GM12878 (cell line): ENCODE results near the gene DCBLD1. TPM values are rescaled to one million over a fixed set of nuclear protein-coding genes. Genes with fewer than 3 reads are reported as not detected.

Experiments used
- ATAC-seq: fragments of 200-7000 bp; cut with Tn5 transposase; 3 replicates; pipeline ENCODE4 v1.9.1; 2020; ENCODE audit warnings: mild to moderate bottlenecking, moderate library complexity
- BruUV-seq: library from RNA; stranded (reverse); fragments of 400-500 nt; replicated peaks from 2 replicates; lab custom pipeline; 2021; lab: Mats Ljungman, UMichigan
- CTCF ChIA-PET: fragments of 300-600 bp; sonication (Branson Sonifier 250); formaldehyde crosslinking; extraction: SDS; loops from one replicate; lab custom pipeline; 2021; ENCODE audit warnings: inconsistent platforms; lab: Yijun Ruan, JAX
- POLR2A ChIA-PET: fragments of 350-600 bp; formaldehyde crosslinking; extraction: SDS; loops from one replicate; lab custom pipeline; 2021; ENCODE audit warnings: inconsistent platforms; lab: Charles Lee
- RAD21 ChIA-PET: fragments of 300-600 bp; sonication (Branson Sonifier 250); formaldehyde crosslinking; loops from one replicate; lab custom pipeline; 2023; ENCODE audit warnings: antibody characterized with exemption; ENCODE audit not compliant: unreplicated experiment; lab: Charles Lee
- SMC1A ChIA-PET: fragments of 300-600 bp; sonication (Branson Sonifier 250); formaldehyde crosslinking; loops from one replicate; lab custom pipeline; 2023; ENCODE audit not compliant: unreplicated experiment, uncharacterized antibody; lab: Charles Lee
- DNase-seq: peaks from one replicate; pipeline ENCODE4 v3.0.0-alpha.2; 2011; ENCODE audit warnings: low read depth, low spot score
- FAIRE-seq: peaks from 3 replicates; lab custom pipeline; 2011; peaks lifted over from hg19 to GRCh38; lab: Jason Lieb, UNC
- H2AFZ ChIP-seq: 2 replicates; pipeline ENCODE4 v1.6.0; 2011; ENCODE audit warnings: low read depth, low read length, control low read depth; ENCODE audit not compliant: control insufficient read depth
- H3K27ac ChIP-seq: 2 replicates; pipeline ENCODE4 v1.5.1; 2011; ENCODE audit warnings: control low read depth; ENCODE audit not compliant: control insufficient read depth, insufficient read depth
- H3K27me3 ChIP-seq, 2 experiments: replicated peaks in 1 of 2; 2 replicates each; pipeline versions ENCODE4 v1.6.0 to v1.6.1; 2011; ENCODE audit warnings: low read length in 1 of 2; ENCODE audit not compliant: control insufficient read depth in 2 of 2, insufficient read depth in 2 of 2
- H3K36me3 ChIP-seq, 2 experiments: 2 replicates each; pipeline ENCODE4 v1.5.1; 2011; ENCODE audit warnings: low read length in 1 of 2; ENCODE audit not compliant: control insufficient read depth in 2 of 2, insufficient read depth in 2 of 2
- H3K4me1 ChIP-seq: 2 replicates; pipeline ENCODE4 v1.6.1; 2011; ENCODE audit warnings: mild to moderate bottlenecking, low read length, moderate library complexity, mixed read lengths; ENCODE audit not compliant: control insufficient read depth, insufficient read depth
- H3K4me2 ChIP-seq: 2 replicates; pipeline ENCODE4 v1.6.0; 2011; ENCODE audit warnings: control low read depth; ENCODE audit not compliant: control insufficient read depth, insufficient read depth
- H3K4me3 ChIP-seq: fragments of 200-600 bp; sonication (generic); 2 replicates; pipeline ENCODE4 v1.5.1; 2016
- H3K79me2 ChIP-seq: 2 replicates; pipeline ENCODE4 v1.6.0; 2011; ENCODE audit warnings: low read length; ENCODE audit not compliant: control insufficient read depth, insufficient read depth
- H3K9ac ChIP-seq: 2 replicates; pipeline ENCODE4 v1.8.0; 2011; ENCODE audit warnings: low read length, control low read depth, mixed read lengths; ENCODE audit not compliant: control insufficient read depth, insufficient read depth
- H3K9me3 ChIP-seq: replicated peaks from 3 replicates; pipeline ENCODE4 v1.5.1; 2011; ENCODE audit warnings: mild to moderate bottlenecking, low read length; ENCODE audit not compliant: control insufficient read depth, insufficient read depth
- H4K20me1 ChIP-seq: 2 replicates; pipeline ENCODE4 v1.6.0; 2011; ENCODE audit not compliant: control insufficient read depth, insufficient read depth
- BHLHE40 ChIP-seq, 2 experiments: fragments of 450-650 bp in 1 of 2; IDR thresholded peaks; 2 replicates each; pipeline ENCODE4 v1.6.1; 2011 to 2017; ENCODE audit warnings: low read depth in 2 of 2, borderline replicate concordance in 1 of 2, improper control_type of control experiment in 1 of 2, low read length in 1 of 2, mild to moderate bottlenecking in 1 of 2
- E2F4 ChIP-seq: IDR thresholded peaks from 2 replicates; pipeline ENCODE4 v1.6.1; 2012; ENCODE audit warnings: low read depth, low read length, improper control_type of control experiment
- EGR1 ChIP-seq, 2 experiments: IDR thresholded peaks; 1 replicate in 1 of 2; 2 replicates in 1 of 2; pipeline ENCODE4 v1.6.1; 2011 to 2012; ENCODE audit warnings: low read depth in 2 of 2, low read length in 2 of 2, borderline replicate concordance in 1 of 2, mild to moderate bottlenecking in 1 of 2, moderate library complexity in 1 of 2
- FOXK2 ChIP-seq: fragments of 450-650 bp; IDR thresholded peaks from 2 replicates; pipeline ENCODE4 v1.6.1; 2017; ENCODE audit warnings: mild to moderate bottlenecking, moderate library complexity
- FOXM1 ChIP-seq: IDR thresholded peaks from 2 replicates; pipeline ENCODE4 v1.6.1; 2012; ENCODE audit warnings: low read depth, mild to moderate bottlenecking, inconsistent platforms, low read length, moderate library complexity
- NFYB ChIP-seq: IDR thresholded peaks from 2 replicates; pipeline ENCODE4 v1.6.1; 2011; ENCODE audit warnings: low read depth, mild to moderate bottlenecking, low read length, improper control_type of control experiment, moderate library complexity; ENCODE audit not compliant: insufficient read depth
- PKNOX1 ChIP-seq: fragments of 450-650 bp; IDR thresholded peaks from 2 replicates; pipeline ENCODE4 v1.6.1; 2016; ENCODE audit warnings: mild to moderate bottlenecking
- USF1 ChIP-seq: IDR thresholded peaks from 2 replicates; pipeline ENCODE4 v1.6.1; 2011; ENCODE audit warnings: borderline replicate concordance, low read depth, mild to moderate bottlenecking, moderate library complexity, mixed read lengths, low read length; ENCODE audit not compliant: insufficient read depth; ENCODE audit errors: extremely low read length
- WGBS: methylation state at CpG from one replicate; pipeline ENCODE4 v1.1.6; 2016; ENCODE audit warnings: low lambda C conversion rate; ENCODE audit not compliant: insufficient replicate concordance, insufficient coverage; ENCODE audit errors: missing lambda C conversion rate; 5-methylcytosine and 5-hydroxymethylcytosine counted together
- in situ Hi-C: fragments of 300-500 bp; cut with MboI; formaldehyde crosslinking; loops from 9 replicates; pipeline ENCODE4 v1.14.3; 2018; ENCODE audit warnings: mixed read lengths
- intact Hi-C: fragments of 100-400 bp; cut with micrococcal nuclease; formaldehyde crosslinking; loops from one replicate; pipeline ENCODE4 v1.14.2; 2022; ENCODE audit not compliant: unreplicated experiment
- polyA plus RNA-seq, 11 experiments: library from polyadenylated mRNA; depleted of rRNA in 4 of 11; unstranded in 6 of 11; stranded (reverse) in 5 of 11; fragments of >200 nt; fragmentation: Nextera tagmentation in 4 of 11; fragmentation: Illumina TruSeq in 1 of 11; extraction: Ambion mirVana in 4 of 11; extraction: Trizol in 1 of 11; gene quantifications; 1 replicate in 1 of 11; 2 replicates in 10 of 11; pipeline versions ENCODE4 v1.2.1 to v1.2.3, GENCODE V29; 2011 to 2016; ENCODE audit warnings: inconsistent platforms in 2 of 11, missing spikeins in 2 of 11, low read depth in 1 of 11
- total RNA-seq, 4 experiments: library from RNA; depleted of rRNA in 3 of 4; stranded (reverse); fragments of >200 nt in 3 of 4; fragmentation: Illumina TruSeq in 1 of 4; extraction: Trizol in 1 of 4; gene quantifications; 2 replicates each; pipeline versions ENCODE4 v1.2.1 to v1.2.3, GENCODE V29; 2013 to 2021
- TF ChIP-seq, protein P1 (sequence below): fragments of 150-350 bp; IDR thresholded peaks from 2 replicates; pipeline ENCODE4 v1.6.1; 2014; ENCODE audit warnings: mild to moderate bottlenecking, low read depth, low read length

DCBLD1 gene
- total and polyA plus RNA-seq, 10 of the 15 experiments (the other 5 are each of a cell fraction or from before 2014, with no cell fraction given), result 0.92 to 9.2 (median 8.3) TPM

GRCh38 chr6:117547688-117548621 is 65.5 kb downstream of the DCBLD1 start:
- CTCF ChIA-PET, result interaction anchor here (1.0 to 14.8 kb wide), 6 partner anchors 10 to 99 kb away, joined by 3 to 223 read pairs (median 4); partner anchors contain the start of gene DCBLD1
- no TSS peak for BruUV-seq
- POLR2A ChIA-PET, result no interaction called here
- H3K9me3 ChIP-seq, result no peaks in the 10 kb centered on the region
- peak overlapping the region; percentile 71 for H2AFZ ChIP-seq
- peaks cover 16% of the 10 kb centered on the region for H3K4me1 ChIP-seq
- no peak overlapping the region for H3K9ac ChIP-seq
- TF ChIP-seq NFYB (no peak), FOXK2 (no peak), EGR1 (IDR thresholded peaks at IDR 0.05; ENCODE audit: borderline replicate concordance in 1 of 2, low read depth in 2 of 2, low read length in 2 of 2) (peak in 1 of 2 experiments; percentile 34; a peak in 1 of 3 replicates), PKNOX1 (peak; percentile 40; the same call in 1 of the 2 replicates), BHLHE40 (IDR thresholded peaks at IDR 0.05; ENCODE audit: borderline replicate concordance in 1 of 2, low read depth in 2 of 2, low read length in 1 of 2) (peak; percentile 71 to 83), FOXM1 (no peak), USF1 (peak; percentile 71), E2F4 (no peak)
- TF ChIP-seq, protein P1, sequence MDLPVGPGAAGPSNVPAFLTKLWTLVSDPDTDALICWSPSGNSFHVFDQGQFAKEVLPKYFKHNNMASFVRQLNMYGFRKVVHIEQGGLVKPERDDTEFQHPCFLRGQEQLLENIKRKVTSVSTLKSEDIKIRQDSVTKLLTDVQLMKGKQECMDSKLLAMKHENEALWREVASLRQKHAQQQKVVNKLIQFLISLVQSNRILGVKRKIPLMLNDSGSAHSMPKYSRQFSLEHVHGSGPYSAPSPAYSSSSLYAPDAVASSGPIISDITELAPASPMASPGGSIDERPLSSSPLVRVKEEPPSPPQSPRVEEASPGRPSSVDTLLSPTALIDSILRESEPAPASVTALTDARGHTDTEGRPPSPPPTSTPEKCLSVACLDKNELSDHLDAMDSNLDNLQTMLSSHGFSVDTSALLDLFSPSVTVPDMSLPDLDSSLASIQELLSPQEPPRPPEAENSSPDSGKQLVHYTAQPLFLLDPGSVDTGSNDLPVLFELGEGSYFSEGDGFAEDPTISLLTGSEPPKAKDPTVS, result no peak
- in situ Hi-C loops, result no loop called here
- 21% methylated on average over 49 of the region's 64 CpGs for WGBS
- RAD21 ChIA-PET, result interaction anchor here (0.9 to 1.7 kb wide), 2 partner anchors 57 to 95 kb away, joined by 3 to 4 read pairs; no protein-coding TSS in a partner anchor
- ATAC-seq (peak; percentile 65), DNase-seq (no peak), FAIRE-seq (no peak)
- no peaks in the 10 kb centered on the region; a peak in 2 of 4 replicates for H3K36me3 ChIP-seq
- SMC1A ChIA-PET, result interaction anchor here (0.6 to 1.6 kb wide), 4 partner anchors 52 to 98 kb away, joined by 3 to 6 read pairs (median 4); no protein-coding TSS in a partner anchor
- no peaks in the 10 kb centered on the region for H3K27me3 ChIP-seq
- H3K27ac ChIP-seq, result no peak overlapping the region
- H3K4me3 ChIP-seq, result no peak overlapping the region
- H4K20me1 ChIP-seq, result no peaks in the 10 kb centered on the region
- peak overlapping the region; percentile 62 for H3K4me2 ChIP-seq
- no peaks in the 10 kb centered on the region for H3K79me2 ChIP-seq
- intact Hi-C loops, result no loop called here
